HG03064 (cell line): ENCODE data around the gene CLK3.
"Not testable (repeated sequence)": the region's sequence is repeated elsewhere in the genome, so short reads cannot be mapped to it uniquely, and the experiment has no call there.

Experiments
- ATAC-seq: cut with Tn5 transposase; IDR thresholded peaks from one replicate; pipeline ENCODE4 v1.9.1; 2021; ENCODE audit warnings: low read depth; ENCODE audit not compliant: unreplicated experiment

The CLK3 gene

GRCh38 chr15:74615508-74616365 lies at the start of gene CLK3:
Gene CLK3 (plus strand): TSS chr15:74615836. CDS start chr15:74619197, 3,361 bp downstream.
- ATAC-seq, result peak; percentile 65

GRCh38 chr15:74568594-74568993 lies 47.0 kb upstream of the CLK3 start:
- no peak for ATAC-seq

GRCh38 chr15:74569731-74570070 lies 45.9 kb upstream of the CLK3 start:
- no peak for ATAC-seq

- ATAC-seq, result no peak
Observed at GRCh38 chr15:74571191-74571590, 44.4 kb upstream of the CLK3 start.

GRCh38 chr15:74573987-74574386 lies 41.6 kb upstream of the CLK3 start:
- no peak for ATAC-seq

- ATAC-seq, result no peak
Observed at GRCh38 chr15:74578496-74578994, 37.1 kb upstream of the CLK3 start.

GRCh38 chr15:74579001-74579400 lies 36.6 kb upstream of the CLK3 start:
- ATAC-seq, result no peak

GRCh38 chr15:74580538-74581350 lies 34.9 kb upstream of the CLK3 start:
- ATAC-seq, result no peak

- ATAC-seq, result no peak
Observed at GRCh38 chr15:74584204-74584603, 31.4 kb upstream of the CLK3 start.

- no peak for ATAC-seq
Observed at GRCh38 chr15:74584779-74585178, 30.9 kb upstream of the CLK3 start.

- ATAC-seq, result no peak
Observed at GRCh38 chr15:74585191-74585590, 30.4 kb upstream of the CLK3 start.

GRCh38 chr15:74585857-74586256 lies 29.8 kb upstream of the CLK3 start:
- ATAC-seq, result no peak

GRCh38 chr15:74589826-74590225 lies 25.8 kb upstream of the CLK3 start:
- ATAC-seq, result no peak

- ATAC-seq, result no peak
Observed at GRCh38 chr15:74592222-74592621, 23.4 kb upstream of the CLK3 start.

- no peak for ATAC-seq
Observed at GRCh38 chr15:74593122-74593521, 22.5 kb upstream of the CLK3 start.

- ATAC-seq, result no peak
Observed at GRCh38 chr15:74594455-74594854, 21.2 kb upstream of the CLK3 start.

GRCh38 chr15:74595271-74595670 lies 20.4 kb upstream of the CLK3 start:
- ATAC-seq, result no peak

GRCh38 chr15:74596736-74597135 lies 18.9 kb upstream of the CLK3 start:
- not testable (repeated sequence) for ATAC-seq

- not testable (repeated sequence) for ATAC-seq
Observed at GRCh38 chr15:74597146-74597705, 18.4 kb upstream of the CLK3 start.

- ATAC-seq, result peak; percentile 83
Observed at GRCh38 chr15:74598126-74598842, 17.4 kb upstream of the CLK3 start.

- no peak for ATAC-seq
Observed at GRCh38 chr15:74599156-74599555, 16.5 kb upstream of the CLK3 start.
